ENCODE measurements around the gene EXOC1. TPM values are rescaled to one million over a fixed set of nuclear protein-coding genes. Genes with fewer than 3 reads are reported as not detected.
A peak's percentile ranks its signal among the peaks of the same experiment; 100 is the strongest.

The EXOC1 gene
- total RNA-seq, 2 donors from 2014 or later = 31.1 to 34.7 TPM

- Mint-ChIP-seq H3K27me3 (ENCODE audit: low read depth) (no peaks in the 10 kb centered on the region), H3K9me3 (peaks cover 0 to 4% of the 10 kb centered on the region in 2 donors), H3K4me3 (peak within 1 kb of the TSS; percentile 91 to 96), H3K36me3 (ENCODE audit: insufficient read depth in 2 of 2) (peaks cover 0 to 3% of the 10 kb centered on the region in 2 donors), H3K27ac (peak within 1 kb of the TSS; percentile 97), H3K4me1 (ENCODE audit: low read depth) (peaks cover 34% of the 10 kb centered on the region)
- ATAC-seq (replicated peaks in 1 of 2) (peak; percentile 80 to 84), DNase-seq (peak; percentile 95 to 97)
These were observed 95.5 kb downstream of the EXOC1 start, which contains the start of gene CEP135 for GRCh38 chr4:55948726-55949481. Gene CEP135, plus strand, starts transcription at chr4:55948945. Its CDS starts 3,186 bp downstream, at chr4:55952131.

GRCh38 chr4:55949482-55949802, 96.0 kb downstream of the EXOC1 start:
- peaks cover 0 to 2% of the 10 kb centered on the region in 2 donors for H3K9me3 Mint-ChIP-seq
- no peaks in the 10 kb centered on the region for H3K27me3 Mint-ChIP-seq (ENCODE audit: low read depth)
- peaks cover 0 to 5% of the 10 kb centered on the region in 2 donors for H3K36me3 Mint-ChIP-seq (ENCODE audit: insufficient read depth in 2 of 2)
- H3K4me1 Mint-ChIP-seq (ENCODE audit: low read depth) = peaks cover 34% of the 10 kb centered on the region
- no peak for DNase-seq
- peak overlapping the region; percentile 84 for H3K27ac Mint-ChIP-seq
- ATAC-seq (replicated peaks in 1 of 2) = no peak
- H3K4me3 Mint-ChIP-seq = peak overlapping the region; percentile 91 to 96

GRCh38 chr4:55951191-55951922, 97.9 kb downstream of the EXOC1 start:
- Mint-ChIP-seq H3K27ac (peak overlapping the region; percentile 17), H3K4me1 (ENCODE audit: low read depth) (peaks cover 33% of the 10 kb centered on the region), H3K36me3 (ENCODE audit: insufficient read depth in 2 of 2) (peaks cover 6 to 11% of the 10 kb centered on the region in 2 donors), H3K9me3 (no peaks in the 10 kb centered on the region), H3K4me3 (peak overlapping the region in 1 of 2 donors; percentile 65), H3K27me3 (ENCODE audit: low read depth) (no peaks in the 10 kb centered on the region)
- ATAC-seq (replicated peaks in 1 of 2) = no peak
- no peak for DNase-seq

Other genes starting within 250 kb of the EXOC1 start
- under 1 TPM in 1 of 2 donors, not detected in 1; 0.82 TPM for gene NMU, start 217.3 kb upstream of the EXOC1 start, total RNA-seq
- gene EXOC1L, start 33.9 kb upstream of the EXOC1 start, total RNA-seq = not detected
- 10 to 100 TPM; 19.5 to 23.1 TPM for gene CEP135, start 95.3 kb downstream of the EXOC1 start, total RNA-seq